BE2C (cell line): ENCODE measurements around the gene FADS6.

Experiments
- DNase-seq: peaks from one replicate; pipeline ENCODE4 v3.0.0-alpha.2; 2020
- H3K27me3 ChIP-seq: fragments of 250-450 bp; sonication (Bioruptor Pico); 2 replicates; pipeline ENCODE4 v1.5.1; 2020; ENCODE audit warnings: mild to moderate bottlenecking
- H3K36me3 ChIP-seq: fragments of 250-450 bp; sonication (Bioruptor Pico); 2 replicates; pipeline ENCODE4 v1.5.1; 2020; ENCODE audit warnings: mild to moderate bottlenecking
- H3K4me1 ChIP-seq: fragments of 250-450 bp; sonication (Bioruptor Pico); 2 replicates; pipeline ENCODE4 v1.5.1; 2020
- H3K4me3 ChIP-seq: 2 replicates; pipeline ENCODE4 v1.5.1; 2011; ENCODE audit warnings: low read depth, low read length
- H3K9me3 ChIP-seq: fragments of 250-450 bp; sonication (Bioruptor Pico); 2 replicates; pipeline ENCODE4 v1.5.1; 2020
- CTCF ChIP-seq: IDR thresholded peaks from 2 replicates; pipeline ENCODE4 v1.5.1; 2012; ENCODE audit warnings: mild to moderate bottlenecking, low read depth, low read length

Gene FADS6

DNA sequence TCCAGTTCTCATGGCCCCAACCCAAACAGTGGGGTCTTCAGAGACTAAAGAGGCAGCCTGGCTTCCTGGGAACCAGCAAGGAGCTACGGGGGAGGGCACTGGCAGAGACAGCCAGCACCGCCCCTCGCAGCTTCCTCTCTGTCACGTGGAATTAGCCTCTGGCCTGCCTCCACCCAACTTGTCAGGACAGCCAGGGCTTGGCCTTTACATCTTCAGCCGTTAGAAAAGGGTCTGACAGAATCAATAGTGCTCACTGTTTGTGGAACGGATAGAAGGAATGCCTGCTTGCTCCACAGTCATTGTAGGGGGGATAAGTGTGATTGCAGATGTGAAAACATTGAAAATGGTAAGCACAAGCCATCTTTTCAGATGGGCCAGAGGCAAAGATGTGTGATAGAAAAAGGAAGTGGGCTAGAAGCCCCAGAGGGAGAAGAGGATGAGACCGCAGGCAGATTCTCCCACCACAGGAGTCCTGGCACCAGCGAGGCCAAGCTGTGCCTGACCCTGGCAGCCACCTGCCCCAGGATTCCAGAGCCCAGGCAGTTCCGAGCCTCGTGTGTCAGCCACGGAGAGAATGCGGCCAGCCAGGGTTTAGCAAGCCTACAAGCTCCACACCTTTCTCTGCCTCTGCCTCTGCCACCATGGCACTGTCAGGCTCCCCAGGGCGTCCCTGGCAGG, 52.3 kb downstream of the FADS6 start:
- Histone ChIP-seq H3K4me1 (peaks cover 16% of the 10 kb centered on the region), H3K36me3 (peaks cover 3% of the 10 kb centered on the region; the same call in 1 of the 2 replicates), H3K27me3 (no peaks in the 10 kb centered on the region), H3K4me3 (no peak overlapping the region), H3K9me3 (no peaks in the 10 kb centered on the region)
- TF ChIP-seq CTCF = no peak
- DNase-seq = peak; percentile 51

GRCh38 chr17:74839990-74840852, 53.2 kb downstream of the FADS6 start:
- no peak for DNase-seq
- Histone ChIP-seq H3K9me3 (no peaks in the 10 kb centered on the region), H3K4me3 (no peak overlapping the region), H3K27me3 (no peaks in the 10 kb centered on the region), H3K4me1 (peaks cover 16% of the 10 kb centered on the region), H3K36me3 (peaks cover 4% of the 10 kb centered on the region; the same call in 1 of the 2 replicates)
- TF ChIP-seq CTCF = no peak

DNA sequence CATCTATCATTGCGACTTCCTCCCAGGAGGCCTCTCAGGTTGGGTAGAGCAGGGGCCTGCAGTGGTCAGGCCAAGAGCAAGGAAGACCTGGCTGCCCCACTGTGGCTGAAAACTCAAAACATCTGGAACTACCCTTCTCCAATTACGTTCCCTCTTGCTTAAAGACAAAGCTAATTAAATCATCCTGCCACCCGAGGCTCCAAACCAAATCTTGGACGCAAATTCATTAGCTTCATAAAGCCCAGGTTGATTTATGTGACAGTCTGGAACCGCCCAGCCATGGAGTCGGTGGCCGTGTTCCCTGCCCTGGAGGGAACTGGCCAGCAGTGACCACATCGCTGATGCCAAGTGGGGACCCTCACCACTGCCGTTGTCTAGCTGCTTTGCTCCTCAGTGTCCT, 55.2 kb downstream of the FADS6 start:
- DNase-seq = no peak
- no peak for TF ChIP-seq CTCF
- Histone ChIP-seq H3K9me3 (no peaks in the 10 kb centered on the region), H3K4me3 (no peak overlapping the region), H3K4me1 (peaks cover 16% of the 10 kb centered on the region), H3K36me3 (peaks cover 4% of the 10 kb centered on the region; the same call in 1 of the 2 replicates), H3K27me3 (no peaks in the 10 kb centered on the region)

DNA sequence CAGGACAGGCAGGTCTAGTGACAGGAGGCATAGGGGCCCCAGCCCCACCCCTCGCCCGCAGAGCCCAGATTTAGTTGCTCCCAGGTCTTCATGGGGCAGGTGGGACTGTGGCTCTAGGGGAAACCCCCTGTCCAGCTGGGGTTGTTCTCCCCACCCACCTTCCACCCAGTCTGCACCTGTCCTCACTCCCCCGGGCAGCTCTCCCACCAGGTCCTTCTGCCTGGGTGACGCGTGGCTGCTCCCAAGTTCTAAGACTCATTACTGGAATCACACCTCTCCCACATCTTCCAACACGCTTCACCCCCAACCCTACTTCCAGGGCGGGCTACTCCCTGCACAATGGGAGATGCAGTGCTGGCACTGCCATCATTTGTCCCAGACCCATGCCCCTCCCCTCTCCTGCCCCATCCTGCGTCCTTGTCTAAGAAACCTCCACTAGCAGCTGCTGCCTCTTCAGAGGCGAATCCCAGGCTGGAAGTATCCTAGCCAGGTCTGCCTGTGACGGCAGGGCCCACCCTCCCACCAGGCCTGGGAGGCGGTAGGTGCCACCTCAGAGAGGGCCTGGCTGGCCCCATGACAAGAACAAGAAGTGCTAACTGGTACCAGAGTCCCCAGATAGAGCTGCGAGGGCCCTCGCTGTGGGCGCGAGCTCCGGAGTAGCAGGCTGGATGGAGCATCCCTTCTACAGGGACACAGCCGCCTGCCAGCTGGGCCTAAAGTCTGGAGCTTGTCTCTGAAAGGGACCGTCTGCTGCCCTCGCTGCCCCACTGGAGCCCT, 56.6 kb downstream of the FADS6 start:
- H3K36me3 ChIP-seq = peaks cover 4% of the 10 kb centered on the region; the same call in 1 of the 2 replicates
- peaks cover 15% of the 10 kb centered on the region for H3K4me1 ChIP-seq
- no peak for TF ChIP-seq CTCF
- H3K4me3 ChIP-seq = no peak overlapping the region
- no peaks in the 10 kb centered on the region for H3K27me3 ChIP-seq
- H3K9me3 ChIP-seq = no peaks in the 10 kb centered on the region
- DNase-seq = no peak

DNA sequence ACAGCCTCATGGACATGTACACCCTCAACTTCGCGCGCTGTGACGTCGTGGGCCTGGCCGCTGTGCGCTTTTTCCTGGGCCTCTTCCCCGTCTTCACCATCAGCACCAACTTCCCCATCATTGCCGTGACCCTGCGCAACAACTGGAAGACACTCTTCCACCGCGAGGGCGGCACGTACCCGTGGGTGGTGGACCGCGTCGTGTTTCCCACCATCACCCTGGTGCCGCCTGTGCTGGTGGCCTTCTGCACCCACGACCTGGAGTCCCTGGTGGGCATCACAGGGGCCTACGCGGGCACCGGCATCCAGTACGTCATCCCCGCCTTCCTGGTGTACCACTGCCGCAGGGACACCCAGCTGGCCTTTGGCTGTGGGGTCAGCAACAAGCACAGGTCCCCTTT, 57.2 kb downstream of the FADS6 start:
- peaks cover 20% of the 10 kb centered on the region for H3K4me1 ChIP-seq
- H3K4me3 ChIP-seq = no peak overlapping the region
- no peak for DNase-seq
- H3K9me3 ChIP-seq = no peaks in the 10 kb centered on the region
- no peaks in the 10 kb centered on the region for H3K27me3 ChIP-seq
- TF ChIP-seq CTCF = no peak
- H3K36me3 ChIP-seq = peaks cover 4% of the 10 kb centered on the region; the same call in 1 of the 2 replicates
